Sciatic nerve (tissue), 2 donors: ENCODE results near the gene MRC1. TPM values are rescaled to one million over a fixed set of nuclear protein-coding genes. Genes with fewer than 3 reads are reported as not detected.

Source experiments
- ATAC-seq: fragments of 200-7000 bp; cut with Tn5 transposase; one replicate; pipeline ENCODE4 v1.9.1; 2020; ENCODE audit warnings: mild to moderate bottlenecking, moderate library complexity
- DNase-seq: peaks from one replicate; pipeline ENCODE4 v3.0.0-alpha.2; 2020; ENCODE audit warnings: low spot score
- intact Hi-C: fragments of 100-400 bp; cut with DNase I; formaldehyde crosslinking; loops from one replicate; pipeline ENCODE4 v1.14.2; 2022
- total RNA-seq: library from RNA; stranded (reverse); fragmentation: NEBNext Ultra II Directional; extraction: Animal tissue kit (Norgen Biotek cat#: 25700); gene quantifications from one replicate; pipeline ENCODE4 v1.2.1, GENCODE V29; 2021
- donor health status: DM: no; HTN: no; CAD: no.
- donor health status: DM: no; HTN: no; CAD: no.

Gene MRC1
- total RNA-seq, 1 donor from 2014 or later: 35.8 TPM

- no peak for DNase-seq
- ATAC-seq: no peak
- intact Hi-C loops: no loop called here
Observed at GRCh38 chr10:17873946-17874345, 64.8 kb downstream of the MRC1 start.

GRCh38 chr10:17877121-17877520 lies 68.0 kb downstream of the MRC1 start:
- ATAC-seq (no peak), DNase-seq (no peak)
- intact Hi-C loops: no loop called here

GRCh38 chr10:17878896-17879295 lies 69.7 kb downstream of the MRC1 start:
- intact Hi-C loops: no loop called here
- DNase-seq (no peak), ATAC-seq (no peak)

GRCh38 chr10:17880601-17881000 lies 71.5 kb downstream of the MRC1 start:
- intact Hi-C loops: no loop called here
- DNase-seq (no peak), ATAC-seq (no peak)

DNA sequence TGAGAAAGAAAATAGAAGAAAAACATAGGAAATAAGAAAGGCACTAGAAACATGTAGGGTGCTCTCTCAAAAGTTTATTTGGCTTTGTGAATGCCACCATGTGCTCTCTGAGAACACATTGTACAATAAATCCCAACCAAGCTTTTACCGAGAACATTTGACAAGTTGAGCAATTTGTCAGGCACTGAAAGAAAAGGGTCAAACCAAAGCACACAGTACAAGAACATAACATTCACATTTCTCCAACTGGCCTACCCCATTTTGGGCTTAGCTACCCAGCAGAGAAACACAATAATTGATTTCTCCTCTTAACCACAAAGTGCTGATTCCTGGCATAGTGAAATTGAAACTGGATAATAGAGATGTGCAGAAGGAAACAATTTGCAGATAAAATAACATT lies 73.4 kb downstream of the MRC1 start:
- DNase-seq (no peak), ATAC-seq (peak; percentile 96)
- intact Hi-C loops: no loop called here

DNA sequence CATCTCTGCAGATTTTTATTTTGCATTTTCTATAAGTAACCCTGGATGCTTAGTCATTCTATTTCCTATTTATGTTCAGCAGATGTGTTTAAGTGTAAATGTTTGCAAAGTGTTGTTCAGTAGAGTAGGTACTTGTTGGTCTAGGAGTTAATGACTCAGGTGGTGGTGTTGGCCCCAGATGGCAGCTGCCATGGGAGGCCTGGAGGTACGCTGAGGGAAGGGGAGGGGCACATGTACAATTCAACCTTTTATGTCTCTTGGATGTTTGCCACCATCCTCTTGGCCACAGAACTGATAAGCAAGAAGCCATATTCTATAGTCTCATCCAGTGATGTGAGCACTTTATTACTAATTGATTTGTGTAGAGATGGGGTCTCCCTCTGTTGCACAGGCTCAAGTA lies 74.5 kb downstream of the MRC1 start:
- ATAC-seq (no peak), DNase-seq (no peak)
- intact Hi-C loops: no loop called here

- no peak for ATAC-seq
- intact Hi-C loops: no loop called here
- DNase-seq: no peak
Observed at GRCh38 chr10:17888189-17888588, 79.0 kb downstream of the MRC1 start.

DNA sequence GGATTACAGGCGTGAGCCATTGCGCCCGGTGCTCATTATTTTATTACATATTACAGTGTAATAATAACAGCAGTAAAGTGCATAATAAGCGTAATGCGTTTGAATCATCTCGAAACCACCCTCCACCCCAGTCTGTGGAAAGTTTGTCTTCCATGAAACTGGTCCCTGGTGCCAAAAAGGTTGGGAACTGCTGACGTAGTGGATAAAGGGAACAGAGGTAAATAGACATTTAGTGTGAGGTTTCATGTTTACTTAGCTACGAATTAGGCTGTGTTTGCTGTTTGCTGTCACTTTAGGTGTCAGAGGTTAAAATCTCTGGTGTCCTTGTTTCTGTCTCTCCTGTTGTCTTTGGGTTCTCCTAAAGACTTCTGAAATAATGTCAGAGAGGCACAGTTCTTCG lies 82.3 kb downstream of the MRC1 start:
- ATAC-seq (no peak), DNase-seq (no peak)
- intact Hi-C loops: no loop called here

DNA sequence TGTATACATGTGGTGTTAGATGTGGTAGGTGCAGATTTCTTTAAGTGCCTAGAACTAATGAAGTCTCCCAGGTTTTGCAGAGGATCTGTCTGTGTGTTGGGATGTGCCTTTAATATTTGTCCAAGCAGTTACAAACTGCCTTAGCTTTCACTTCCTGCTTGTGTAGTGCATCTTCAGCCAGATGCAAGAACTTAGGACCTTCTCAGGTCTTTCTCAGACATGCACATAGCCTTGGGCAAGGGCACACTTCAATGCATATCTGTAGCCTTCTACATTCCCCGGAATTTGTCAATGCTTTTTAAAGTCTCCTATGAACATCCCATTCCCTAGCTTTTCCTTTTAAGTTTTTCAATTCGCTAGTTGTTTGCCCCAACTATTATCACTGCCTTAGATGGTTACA lies 95.4 kb downstream of the MRC1 start:
- ATAC-seq (no peak), DNase-seq (no peak)
- intact Hi-C loops: no loop called here

- intact Hi-C loops: no loop called here
Observed at GRCh38 chr10:17905491-17905890, 96.3 kb downstream of the MRC1 start.

GRCh38 chr10:17906002-17906401 lies 96.9 kb downstream of the MRC1 start:
- ATAC-seq: no peak
- DNase-seq: no peak
- intact Hi-C loops: no loop called here

More at GRCh38 chr10:17905491-17905890, 96.3 kb downstream of the MRC1 start:
- DNase-seq: no peak
- ATAC-seq: no peak

- no peak for ATAC-seq
- no peak for DNase-seq
Observed at GRCh38 chr10:17907641-17908040, 98.5 kb downstream of the MRC1 start.

DNA sequence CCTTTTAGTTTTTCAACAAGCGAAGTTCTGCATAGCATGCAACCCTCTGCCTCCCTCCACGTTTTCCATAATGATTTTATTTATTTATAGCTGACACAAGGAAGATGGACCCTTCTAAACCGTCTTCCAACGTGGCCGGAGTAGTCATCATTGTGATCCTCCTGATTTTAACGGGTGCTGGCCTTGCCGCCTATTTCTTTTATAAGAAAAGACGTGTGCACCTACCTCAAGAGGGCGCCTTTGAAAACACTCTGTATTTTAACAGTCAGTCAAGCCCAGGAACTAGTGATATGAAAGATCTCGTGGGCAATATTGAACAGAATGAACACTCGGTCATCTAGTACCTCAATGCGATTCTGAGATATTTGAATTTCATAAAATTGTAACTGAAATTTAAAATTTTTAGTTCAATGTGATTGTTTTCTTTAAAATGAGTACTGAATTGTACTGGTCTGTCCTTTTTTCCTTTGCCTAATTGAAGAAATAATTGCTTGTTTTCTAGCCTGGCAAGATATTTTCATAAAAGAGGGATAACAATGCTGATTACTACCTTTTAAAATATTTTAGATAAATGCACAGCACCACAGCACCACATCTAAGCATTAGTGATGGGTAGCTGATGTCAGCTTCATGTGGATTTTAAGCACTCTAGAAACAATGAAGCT lies 101.1 kb downstream of the MRC1 start:
- peak; percentile 53 for ATAC-seq
- DNase-seq: peak; percentile 63
- intact Hi-C loops: no loop called here

More at GRCh38 chr10:17907641-17908040, 98.5 kb downstream of the MRC1 start:
- intact Hi-C loops: no loop called here

DNA sequence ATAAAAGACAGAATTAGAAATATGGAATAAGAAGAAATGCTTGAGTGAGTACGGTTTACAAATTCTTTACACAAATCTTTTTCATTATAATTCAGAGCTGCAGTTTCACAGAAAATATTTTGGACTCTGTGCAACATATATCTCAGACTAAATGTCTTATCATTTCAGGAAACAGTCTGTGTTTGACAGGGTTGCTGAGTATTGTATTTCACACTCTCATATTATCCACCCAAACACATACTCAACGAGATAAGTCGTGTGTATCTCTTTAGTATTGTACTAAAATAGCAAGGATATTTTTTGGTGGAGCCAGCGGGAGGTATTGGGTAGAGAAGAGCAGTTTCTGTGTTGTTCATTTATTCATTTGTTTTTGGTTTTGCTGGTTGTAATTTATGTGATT lies 103.6 kb downstream of the MRC1 start:
- ATAC-seq: no peak
- intact Hi-C loops: no loop called here
- no peak for DNase-seq

DNA sequence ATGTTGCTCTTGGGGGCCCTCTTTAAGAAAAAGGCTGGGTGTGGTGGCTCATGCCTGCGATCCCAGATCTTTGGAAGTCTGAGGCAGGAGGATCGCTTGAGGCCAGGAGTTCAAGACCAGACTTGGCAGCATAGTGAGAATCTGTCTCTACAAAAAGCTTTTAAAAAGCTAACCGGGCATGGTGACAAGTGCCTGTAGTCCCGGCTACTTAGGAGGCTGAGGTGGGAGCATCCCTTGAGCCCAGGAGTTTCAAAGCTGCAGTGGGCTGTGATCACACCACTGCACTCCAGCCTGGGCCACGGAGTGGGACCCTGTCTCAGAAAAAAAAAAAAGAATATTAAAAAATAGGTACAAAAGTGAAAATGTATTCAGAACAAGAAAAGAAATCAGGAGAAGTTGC lies 104.5 kb downstream of the MRC1 start:
- no peak for ATAC-seq
- intact Hi-C loops: no loop called here
- DNase-seq: no peak

- no peak for DNase-seq
- intact Hi-C loops: no loop called here
- peak; percentile 17 for ATAC-seq
Observed at GRCh38 chr10:17914169-17915045, 105.3 kb downstream of the MRC1 start.

- ATAC-seq: no peak
- intact Hi-C loops: no loop called here
- no peak for DNase-seq
Observed at GRCh38 chr10:17915181-17915580, 106.0 kb downstream of the MRC1 start.

DNA sequence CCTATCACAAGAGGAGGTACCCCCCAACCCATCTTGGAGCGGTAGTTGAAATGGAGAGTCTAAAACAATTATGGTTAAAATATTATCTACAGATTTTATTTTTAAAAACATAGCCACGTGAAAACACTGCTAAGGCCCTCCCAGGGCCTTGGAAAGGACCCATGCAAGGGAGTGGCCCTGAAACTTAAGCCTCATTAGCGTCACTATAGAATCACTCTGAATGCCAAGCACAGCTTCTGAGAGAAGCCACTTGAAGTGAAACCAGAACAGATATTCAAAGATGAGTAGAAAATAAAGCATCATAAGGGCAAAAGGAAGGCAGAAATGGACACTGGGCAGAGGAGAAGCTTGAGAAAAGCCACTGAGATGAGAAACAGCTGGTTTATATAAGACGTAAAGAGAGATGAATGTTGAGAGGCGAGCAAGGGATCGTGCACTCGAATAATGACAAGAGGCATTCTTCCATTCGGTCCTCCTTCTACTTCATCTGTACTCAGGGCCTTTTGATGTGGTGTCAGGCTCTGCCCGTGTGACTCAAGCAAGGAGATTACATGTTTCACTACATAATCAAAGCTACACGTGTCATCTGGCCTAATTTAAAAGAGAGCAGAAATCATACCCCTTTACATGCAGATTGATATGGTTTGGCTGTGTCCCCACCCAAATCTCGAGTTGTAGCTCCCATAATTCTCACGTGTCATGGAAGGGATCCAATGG lies 109.2 kb downstream of the MRC1 start:
- intact Hi-C loops: no loop called here
- DNase-seq (no peak), ATAC-seq (no peak)

DNA sequence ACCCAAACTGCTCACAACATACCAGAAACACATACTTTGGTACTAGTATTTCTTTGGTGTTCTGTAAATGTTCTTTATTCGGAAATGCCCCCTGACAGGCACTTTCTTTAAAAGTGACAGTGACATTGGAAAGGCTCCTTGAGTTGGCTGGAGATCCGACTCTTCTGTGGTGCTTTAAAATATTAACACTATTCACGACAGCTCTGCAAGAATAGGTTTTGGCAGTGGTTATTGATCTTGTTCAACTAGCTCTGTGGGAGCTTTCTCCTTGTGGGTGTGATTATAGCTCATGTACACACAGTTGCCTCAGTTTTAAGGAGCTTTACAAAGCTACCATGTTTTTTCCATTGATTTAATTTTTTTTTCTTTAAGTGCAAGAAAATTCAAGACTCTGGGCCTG lies 112.2 kb downstream of the MRC1 start:
- ATAC-seq: no peak
- DNase-seq: no peak
- intact Hi-C loops: no loop called here

- no peak for DNase-seq
- intact Hi-C loops: no loop called here
- ATAC-seq: no peak
Observed at GRCh38 chr10:17923728-17924127, 114.6 kb downstream of the MRC1 start.
